ENCODE data around the gene NCAPD3.

NCAPD3 gene

DNA sequence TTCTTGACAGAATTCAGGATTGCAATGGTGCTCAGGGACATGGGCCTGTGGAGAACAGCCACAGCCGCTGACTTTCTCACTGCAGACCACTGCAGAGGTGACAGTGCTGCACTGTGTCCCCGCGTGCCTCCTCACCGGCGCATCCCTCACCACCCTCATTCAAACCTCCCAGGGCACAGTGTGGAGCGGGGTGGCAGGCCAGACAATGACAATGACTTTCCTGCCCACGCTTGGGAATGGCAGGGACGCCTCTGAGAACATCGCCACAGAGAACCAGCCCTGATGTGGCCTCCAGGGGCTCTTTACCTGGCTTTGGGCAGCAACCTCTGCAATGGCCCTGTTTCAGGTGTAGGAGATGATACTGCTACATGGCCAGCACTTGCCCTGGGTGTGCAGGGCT, 65.7 kb downstream of the NCAPD3 start:
- no peak for DNase-seq (ENCODE audit: low read depth)

DNA sequence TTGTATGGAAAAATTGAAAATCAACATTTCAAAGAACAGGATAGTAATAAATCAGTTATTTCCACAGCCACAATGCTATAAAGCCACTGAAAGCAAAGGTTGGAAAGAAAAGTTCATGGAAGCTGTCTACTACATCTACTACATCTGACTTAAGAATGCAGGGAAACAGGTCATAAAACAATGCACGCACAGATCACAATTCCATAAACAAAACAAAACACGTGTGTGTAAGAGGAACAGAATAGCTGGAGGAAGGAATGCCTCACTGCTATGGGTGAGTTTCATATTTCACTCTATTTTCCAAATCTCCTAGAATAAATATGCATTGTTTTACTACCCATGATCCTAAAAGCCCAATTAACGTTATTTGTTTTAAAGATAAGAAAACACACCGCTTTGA, 66.3 kb downstream of the NCAPD3 start:
- DNase-seq (ENCODE audit: low read depth), result no peak

DNA sequence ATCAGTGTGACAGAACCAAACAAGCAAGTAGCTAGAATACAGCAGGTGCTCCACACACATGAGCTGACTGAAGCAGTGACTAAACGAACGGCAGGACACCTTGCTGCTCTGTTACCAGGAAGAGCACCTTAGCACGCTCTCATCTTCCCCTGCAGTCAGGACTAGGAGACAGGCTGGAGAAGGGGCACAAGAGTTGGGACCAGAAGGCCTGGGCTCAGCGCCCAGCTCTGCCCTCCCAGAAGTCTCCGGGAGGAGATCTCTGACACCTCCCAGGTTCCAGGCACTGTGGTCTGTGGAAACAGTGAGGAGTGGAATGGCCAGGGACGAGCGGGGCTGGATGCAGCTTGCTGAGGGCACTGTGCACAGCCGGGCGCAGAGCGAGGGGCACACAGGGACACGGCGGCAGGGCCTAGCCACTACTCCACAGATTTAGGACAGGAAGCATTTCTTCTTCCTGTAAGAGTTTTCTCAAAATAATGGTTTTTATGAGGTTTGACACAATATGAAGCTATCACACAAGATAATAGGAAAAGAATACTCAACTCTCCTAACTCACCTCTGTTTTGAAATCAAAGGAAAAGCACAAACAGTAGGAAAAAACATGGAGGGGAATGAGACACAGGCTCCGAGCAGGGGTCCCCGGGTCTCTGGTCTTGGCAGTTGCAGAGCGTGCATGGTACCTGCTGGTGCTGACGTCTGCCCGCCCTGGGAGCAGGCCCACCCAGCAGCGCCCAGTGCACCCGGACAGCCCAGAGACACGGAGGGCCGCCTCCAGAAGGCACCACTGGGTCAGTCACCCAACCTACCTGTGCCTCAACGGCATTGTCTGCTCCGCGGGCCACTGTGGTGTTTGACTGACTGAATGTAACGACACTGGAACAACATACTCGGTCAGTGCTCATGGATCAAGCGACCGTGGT, 67.6 kb downstream of the NCAPD3 start:
- DNase-seq (ENCODE audit: low read depth), result no peak

DNA sequence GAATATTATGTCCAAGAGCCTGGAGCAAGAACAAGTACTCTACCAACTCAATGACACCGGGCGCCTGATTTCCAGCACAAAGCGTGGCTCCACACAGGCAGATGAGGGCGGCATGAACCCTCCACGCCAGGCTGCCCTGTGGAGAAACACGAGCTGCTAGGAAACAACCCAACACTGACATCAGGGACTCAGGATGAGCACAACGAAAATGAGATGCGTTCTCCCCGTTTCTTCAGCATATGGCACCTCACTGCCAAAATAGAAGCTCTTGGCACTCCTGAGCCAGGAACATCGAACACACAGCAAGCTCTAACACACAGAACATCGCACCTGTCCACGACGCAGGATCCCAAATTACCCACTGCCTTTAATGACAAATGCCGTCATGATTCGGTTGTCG, 68.3 kb downstream of the NCAPD3 start:
- DNase-seq (ENCODE audit: low read depth), result no peak

DNA sequence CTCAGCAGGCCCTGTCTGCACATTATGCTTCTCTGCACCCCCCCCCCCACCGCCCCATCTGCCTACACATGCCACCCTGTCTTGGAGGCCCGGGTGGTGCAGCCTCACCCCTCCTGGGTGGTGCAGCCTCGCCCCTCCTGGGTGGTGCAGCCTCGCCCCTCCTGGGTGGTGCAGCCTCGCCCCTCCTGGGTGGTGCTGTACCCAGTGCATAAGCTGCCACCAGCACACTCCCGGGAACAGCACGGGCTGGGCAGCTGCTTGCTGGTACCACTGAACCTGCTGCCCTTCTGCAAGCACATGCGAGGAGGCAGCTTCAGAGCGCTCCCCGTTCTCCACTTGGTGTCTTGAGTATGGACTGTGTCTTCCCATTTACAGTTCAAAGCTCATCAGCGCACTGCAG, 69.3 kb downstream of the NCAPD3 start:
- DNase-seq (ENCODE audit: low read depth), result no peak

DNA sequence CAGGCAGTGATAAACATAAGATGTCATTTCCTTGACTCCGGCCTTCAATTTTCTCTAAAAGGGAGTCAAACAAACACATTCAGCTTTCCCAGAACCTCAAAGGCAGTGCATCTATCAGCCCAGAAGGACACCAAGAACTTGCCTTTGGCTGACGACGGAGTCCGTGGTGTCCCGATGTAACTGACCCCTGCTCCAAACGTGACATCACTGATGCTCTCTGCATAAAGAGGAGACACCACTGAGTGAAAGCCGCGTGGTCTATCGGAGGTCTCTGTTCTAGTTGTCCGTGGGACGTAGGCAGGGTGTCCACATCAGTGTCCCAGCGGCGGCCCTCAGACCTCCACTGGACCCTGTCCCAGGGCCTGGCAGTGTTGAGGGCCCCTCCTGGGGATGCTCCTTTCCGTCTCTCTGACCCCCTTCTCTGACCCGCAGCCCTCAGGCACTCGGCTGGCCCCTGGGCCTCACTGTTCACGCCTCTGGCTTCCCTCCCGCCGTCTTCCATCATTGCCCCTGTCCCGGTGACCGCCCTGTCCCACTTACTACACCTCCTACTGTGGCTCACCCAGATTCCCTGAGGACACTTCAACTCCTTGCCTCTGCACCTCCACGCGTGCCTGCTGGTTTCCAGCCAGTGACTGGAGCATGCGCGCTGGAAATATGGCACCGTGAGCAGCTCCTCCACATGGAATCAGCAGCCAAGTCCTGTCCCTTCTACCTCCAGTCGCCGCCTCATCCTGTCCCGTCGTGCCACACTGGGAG, 70.4 kb downstream of the NCAPD3 start:
- no peak for DNase-seq (ENCODE audit: low read depth)

DNA sequence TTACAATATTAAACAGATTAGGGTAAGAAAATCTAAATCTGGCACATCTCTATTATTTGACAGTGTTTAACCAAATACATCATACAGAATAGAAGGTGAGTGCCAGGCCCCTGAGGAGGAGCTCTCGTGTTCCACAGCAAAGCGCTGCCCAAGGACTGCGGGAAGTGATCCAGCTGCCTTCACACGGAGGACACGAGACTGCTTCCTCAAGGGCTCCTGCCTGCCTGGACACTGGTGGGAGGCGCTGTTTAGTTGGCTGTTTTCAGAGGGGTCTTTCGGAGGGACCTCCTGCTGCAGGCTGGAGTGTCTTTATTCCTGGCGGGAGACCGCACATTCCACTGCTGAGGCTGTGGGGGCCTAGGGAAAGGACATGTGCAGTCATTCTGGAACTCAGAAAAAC, 71.1 kb downstream of the NCAPD3 start:
- DNase-seq (ENCODE audit: low read depth), result no peak

DNA sequence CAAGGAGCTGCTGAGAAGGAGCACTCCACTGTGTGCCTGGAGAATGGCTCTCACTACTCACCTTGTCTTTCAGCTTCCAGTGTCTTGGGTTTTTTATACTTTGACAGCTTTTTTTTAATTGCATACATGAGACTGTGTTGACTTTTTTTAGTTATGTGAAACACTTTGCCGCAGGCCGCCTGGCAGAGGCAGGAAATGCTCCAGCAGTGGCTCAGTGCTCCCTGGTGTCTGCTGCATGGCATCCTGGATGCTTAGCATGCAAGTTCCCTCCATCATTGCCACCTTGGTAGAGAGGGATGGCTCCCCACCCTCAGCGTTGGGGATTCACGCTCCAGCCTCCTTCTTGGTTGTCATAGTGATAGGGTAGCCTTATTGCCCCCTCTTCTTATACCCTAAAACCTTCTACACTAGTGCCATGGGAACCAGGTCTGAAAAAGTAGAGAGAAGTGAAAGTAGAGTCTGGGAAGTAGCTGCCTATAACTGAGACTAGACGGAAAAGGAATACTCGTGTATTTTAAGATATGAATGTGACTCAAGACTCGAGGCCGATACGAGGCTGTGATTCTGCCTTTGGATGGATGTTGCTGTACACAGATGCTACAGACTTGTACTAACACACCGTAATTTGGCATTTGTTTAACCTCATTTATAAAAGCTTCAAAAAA, 72.6 kb downstream of the NCAPD3 start:
- DNase-seq (ENCODE audit: low read depth), result no peak

DNA sequence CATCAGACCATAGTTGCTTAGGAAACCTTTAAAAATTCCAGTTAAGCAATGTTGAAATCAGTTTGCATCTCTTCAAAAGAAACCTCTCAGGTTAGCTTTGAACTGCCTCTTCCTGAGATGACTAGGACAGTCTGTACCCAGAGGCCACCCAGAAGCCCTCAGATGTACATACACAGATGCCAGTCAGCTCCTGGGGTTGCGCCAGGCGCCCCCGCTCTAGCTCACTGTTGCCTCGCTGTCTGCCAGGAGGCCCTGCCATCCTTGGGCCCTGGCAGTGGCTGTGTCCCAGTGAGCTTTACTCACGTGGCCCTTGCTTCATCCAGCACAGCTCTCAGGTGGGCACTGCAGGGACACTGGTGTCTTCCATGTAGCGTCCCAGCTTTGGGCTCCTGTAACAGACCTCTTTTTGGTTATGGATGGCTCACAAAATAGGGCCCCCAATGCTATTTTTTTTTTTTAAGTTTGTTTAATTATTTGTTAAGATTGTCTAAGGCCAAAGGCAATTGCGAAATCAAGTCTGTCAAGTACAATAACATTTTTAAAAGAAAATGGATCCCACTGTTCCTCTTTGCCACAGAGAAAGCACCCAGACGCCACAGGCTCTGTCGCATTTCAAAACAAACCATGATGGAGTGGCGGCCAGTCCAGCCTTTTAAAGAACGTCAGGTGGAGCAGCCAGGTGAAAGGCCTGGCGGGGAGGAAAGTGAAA, 73.4 kb downstream of the NCAPD3 start:
- no peak for DNase-seq (ENCODE audit: low read depth)

DNA sequence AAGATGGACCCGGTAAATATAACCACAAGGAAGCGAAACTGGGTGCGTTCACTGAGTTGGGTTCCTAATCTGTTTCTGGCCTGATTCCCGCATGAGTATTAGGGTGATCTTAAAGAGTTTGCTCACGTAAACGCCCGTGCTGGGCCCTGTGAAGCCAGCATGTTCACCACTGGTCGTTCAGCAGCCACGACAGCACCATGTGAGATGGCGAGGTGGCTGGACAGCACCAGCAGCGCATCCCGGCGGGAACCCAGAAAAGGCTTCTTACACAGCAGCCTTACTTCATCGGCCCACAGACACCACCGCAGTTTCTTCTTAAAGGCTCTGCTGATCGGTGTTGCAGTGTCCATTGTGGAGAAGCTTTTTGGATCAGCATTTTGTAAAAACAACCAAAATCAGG, 74.4 kb downstream of the NCAPD3 start:
- DNase-seq (ENCODE audit: low read depth), result no peak

DNA sequence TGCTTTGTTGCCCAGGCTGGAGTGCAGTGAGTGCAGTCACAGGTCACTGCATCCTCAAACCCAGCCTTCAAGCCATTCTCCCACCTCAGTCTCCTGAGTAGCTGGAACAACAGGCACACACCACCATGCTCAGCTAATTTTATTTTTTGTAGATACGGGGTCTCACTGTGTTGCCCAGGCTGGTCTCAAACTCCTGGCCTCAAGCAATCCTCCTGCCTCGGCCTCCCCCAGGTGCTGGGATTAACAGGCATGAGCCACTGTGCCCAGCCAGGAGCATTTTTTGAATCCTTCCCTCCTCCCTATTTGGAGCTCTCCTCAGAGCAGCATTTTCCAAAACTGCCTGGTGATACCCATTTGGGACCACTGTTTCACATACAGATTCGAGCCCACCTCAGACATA, 77.2 kb downstream of the NCAPD3 start:
- no peak for DNase-seq (ENCODE audit: low read depth)

DNA sequence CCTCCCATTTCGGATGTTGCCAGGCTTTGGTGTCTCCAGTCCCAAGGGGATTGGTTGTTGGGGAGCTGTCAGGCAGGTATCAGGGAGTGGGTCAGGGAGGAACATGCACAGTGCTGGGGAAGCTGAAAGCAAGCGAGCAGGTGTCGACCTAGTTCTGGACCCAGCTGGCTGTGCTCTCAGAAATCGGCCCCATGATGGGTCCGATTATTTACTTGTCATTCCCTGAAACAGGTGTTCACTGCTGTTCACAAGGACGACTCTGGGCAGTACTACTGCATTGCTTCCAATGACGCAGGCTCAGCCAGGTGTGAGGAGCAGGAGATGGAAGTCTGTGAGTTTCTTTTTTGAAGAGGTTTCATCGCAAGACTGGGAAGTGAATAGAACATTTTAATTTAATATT, 78.1 kb downstream of the NCAPD3 start:
- DNase-seq (ENCODE audit: low read depth), result no peak

DNA sequence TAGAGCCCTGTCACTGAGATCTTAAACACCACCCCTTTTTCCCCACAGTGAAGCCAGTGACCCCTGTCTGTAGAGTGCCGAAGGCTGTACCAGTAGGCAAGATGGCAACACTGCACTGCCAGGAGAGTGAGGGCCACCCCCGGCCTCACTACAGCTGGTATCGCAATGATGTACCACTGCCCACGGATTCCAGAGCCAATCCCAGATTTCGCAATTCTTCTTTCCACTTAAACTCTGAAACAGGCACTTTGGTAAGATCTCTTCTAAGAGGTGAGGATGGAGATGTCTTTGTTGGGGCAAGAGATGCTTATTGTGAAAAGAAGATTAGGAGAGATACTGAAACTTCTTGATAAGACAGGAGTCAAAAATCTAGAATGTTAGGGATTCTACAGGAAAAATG, 79.0 kb downstream of the NCAPD3 start:
- DNase-seq (ENCODE audit: low read depth), result no peak

DNA sequence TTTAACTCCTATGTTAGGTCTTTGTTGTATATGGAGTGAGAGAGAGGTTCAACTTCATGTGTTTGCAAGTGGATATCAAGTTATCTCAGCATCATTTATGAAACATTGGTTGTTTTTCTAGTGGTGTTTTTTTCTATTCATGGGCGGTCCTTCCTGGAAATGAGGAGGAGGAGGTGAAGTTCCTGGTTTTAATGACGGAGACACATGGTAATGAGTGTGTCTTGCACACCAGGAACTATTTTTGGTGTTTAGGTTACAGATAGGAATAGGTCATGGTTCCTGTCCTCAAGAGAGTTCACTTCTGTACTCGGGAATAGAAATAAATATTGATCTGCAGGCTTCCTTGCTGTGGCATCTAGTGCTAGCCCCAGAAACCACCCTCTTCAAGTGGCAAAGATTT, 80.0 kb downstream of the NCAPD3 start:
- no peak for DNase-seq (ENCODE audit: low read depth)

DNA sequence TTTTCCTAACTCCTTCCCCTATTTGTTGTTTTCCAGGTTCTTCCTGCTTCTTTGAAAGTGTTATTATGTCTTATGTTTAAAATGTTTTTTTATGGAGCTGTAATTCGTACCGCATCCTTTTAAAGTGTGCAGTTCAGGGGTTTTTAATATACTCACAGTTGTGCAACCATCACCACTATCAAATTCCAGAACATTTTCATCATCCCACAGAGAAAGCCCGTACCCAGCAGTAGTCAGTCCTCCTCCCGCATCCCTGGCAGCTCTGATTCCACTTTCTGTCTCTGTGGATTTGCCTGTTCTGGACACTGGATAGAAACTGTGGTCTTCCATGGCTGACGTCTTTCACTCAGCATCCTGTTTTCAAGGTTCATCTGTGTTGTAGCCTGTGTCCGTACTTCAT, 81.2 kb downstream of the NCAPD3 start:
- no peak for DNase-seq (ENCODE audit: low read depth)

DNA sequence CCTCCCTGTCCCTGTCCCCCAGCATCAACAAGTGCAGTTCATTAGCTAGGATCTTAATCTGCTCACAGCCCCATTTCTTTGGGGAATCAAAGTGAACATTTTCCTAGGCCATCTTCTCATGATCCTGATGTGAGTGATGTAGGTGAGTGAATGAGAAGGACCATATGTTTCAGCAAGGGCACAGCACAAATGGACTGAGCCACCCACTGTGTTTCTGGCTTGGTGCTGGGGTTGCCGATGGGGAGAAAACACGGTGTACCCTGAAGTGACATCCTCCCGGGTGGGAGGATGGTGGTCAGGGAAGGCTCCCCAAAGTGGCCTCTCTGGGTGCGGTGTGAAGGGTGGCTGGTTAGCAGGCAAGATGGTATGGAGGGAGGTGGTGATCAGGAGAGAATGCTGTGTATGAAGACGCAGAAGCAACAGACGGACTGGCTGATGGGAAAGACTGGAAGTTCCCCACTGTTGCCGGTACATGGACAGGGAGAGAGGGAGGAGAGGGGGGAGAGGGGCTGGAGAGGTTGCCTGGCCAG, 82.7 kb downstream of the NCAPD3 start:
- no peak for DNase-seq (ENCODE audit: low read depth)

DNA sequence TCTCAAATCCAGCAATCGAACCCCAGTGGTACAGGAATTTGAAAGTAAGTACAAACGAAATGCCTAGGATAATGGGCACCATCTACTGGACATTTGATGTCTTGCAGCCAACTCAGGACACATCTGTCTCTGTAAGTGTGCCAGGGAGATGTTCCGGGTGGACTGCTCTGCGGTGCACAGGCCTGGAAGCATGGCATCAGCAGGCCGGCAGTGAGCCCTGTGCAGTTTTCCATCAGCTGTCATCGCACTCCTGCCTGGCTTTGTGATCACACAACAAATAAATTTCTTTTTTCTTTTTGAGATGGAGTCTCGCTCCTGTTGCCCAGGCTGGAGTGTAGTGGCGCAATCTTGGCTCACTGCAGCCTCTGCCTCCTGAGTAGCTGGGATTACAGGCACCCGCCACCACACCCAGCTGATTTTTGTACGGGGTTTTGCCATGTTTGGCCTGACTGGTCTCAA, 83.9 kb downstream of the NCAPD3 start:
- no peak for DNase-seq (ENCODE audit: low read depth)

DNA sequence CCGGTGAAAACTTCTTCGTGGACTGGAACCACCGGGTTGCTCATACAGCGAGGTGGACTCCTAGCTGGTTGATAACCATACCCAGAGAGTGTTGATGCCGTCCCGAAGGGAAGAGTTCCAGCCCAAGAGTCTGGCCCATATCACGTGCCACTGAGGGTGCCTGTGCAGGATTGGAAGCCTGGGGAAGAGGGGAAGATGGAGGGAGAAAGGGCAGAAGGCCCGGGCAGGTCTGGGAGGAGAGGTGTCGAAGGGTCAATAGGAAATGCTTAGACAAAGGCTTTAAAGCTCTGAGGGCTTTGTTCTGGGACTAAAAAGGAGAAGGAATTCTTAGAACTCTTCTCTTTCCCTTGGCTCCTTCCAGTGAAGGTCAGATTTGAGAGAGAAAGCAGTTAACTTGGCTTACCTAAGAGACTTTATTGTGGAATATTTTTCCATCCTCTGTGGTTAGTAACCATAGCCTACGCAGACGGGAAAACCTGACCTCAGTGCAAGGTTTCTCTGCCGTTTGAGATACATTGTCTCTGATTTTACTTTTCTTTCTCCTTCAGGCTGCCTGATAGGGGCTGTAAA, 84.4 kb downstream of the NCAPD3 start:
- DNase-seq (ENCODE audit: low read depth), result no peak

DNA sequence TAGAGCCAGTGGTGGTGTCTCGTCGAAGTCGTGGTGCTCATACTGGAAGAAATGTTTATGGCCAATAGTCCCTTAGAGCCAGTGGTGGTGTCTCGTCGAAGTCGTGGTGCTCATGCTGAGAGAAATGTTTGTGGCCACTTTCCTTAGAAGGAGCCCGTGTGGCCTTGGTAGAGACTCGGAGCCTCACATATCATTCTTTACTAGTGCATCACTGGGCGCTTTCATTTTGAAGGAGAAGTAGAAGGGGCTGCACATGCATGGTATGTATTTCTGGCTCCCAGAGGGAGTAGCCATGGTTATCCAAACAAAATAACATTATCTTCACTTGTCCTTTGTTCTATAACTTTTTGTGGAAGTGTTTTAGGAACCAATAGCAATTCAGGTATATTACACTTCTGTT, 85.4 kb downstream of the NCAPD3 start:
- DNase-seq (ENCODE audit: low read depth), result no peak

DNA sequence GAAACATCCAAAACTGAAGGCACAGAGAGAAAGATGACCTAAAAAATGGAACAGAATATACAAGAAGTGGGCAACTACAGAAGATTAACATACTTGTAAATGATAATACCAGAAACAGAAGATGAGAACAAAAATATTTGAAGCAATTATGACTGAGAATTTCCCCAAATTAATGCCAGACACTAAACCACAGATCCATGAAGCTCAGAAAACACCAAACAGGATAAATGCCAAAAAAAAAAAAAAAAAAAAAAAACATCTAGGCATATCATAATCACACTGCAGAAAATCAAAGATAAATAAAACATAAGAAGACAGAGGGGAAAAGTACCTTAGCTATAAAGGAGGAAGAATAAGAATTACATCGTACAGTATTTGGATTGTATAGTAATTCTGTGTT, 89.6 kb downstream of the NCAPD3 start:
- DNase-seq (ENCODE audit: low read depth), result no peak

DNA sequence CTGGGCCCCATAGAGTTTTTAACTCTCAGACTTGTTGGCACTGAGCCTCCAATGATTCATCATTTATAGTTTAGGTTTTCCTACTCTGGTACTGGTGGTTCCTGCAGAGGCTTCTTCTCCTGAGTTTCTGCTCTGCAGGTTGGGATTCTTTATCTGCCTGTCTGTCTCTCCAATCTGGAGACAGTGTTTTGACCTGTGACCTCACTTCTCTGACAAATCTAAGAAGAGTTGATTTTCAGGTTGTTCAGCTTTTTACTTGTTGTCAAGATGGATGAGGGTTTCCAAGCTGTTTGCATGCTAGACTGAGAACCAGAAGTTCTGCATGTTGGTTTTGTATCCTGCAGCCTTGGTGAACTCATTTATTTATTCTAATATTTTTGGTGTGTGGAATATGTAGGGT, 91.0 kb downstream of the NCAPD3 start:
- no peak for DNase-seq (ENCODE audit: low read depth)

Data from HS-27A (cell line).